ENCODE data around the gene KDELR1.

DNA sequence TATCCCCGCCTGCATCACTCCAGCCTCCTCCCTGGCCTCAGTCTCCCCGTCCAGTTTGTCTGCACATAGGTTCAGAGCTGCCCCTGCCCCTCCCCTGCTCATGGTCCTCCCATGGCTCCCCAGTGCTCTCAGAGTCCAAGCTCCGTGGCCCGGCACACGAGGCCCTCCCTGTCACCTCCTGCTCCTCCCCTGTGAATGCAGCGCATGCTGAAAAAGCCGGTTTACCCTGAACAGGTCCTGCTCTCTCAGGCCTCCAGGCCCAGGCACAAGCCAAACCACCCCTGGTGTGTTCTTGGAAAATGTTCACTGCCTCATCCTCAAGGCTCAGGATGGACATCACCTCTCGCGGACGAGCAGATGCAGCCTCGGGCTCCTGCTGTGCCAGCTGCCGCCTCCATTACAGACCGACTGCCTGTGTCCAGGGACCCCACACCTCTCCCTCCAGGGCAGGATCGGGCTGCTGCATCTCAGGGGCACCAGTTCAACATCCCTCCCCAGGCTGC, 53.0 kb downstream of the KDELR1 start:
- TF ChIP-seq GATA3 (IDR thresholded peaks at IDR 0.05; ENCODE audit: low read depth, low read length) (no peak), GATA2 (IDR thresholded peaks at IDR 0.05; ENCODE audit: low read depth, low read length) (no peak)

All from SH-SY5Y (cell line).